Heart left ventricle (tissue), 13 donors: ENCODE measurements around the gene MYH11.

Experiments
- POLR2A ChIP-seq, 2 donors: fragments of 450-650 bp; IDR thresholded peaks; one replicate each; pipeline ENCODE4 v1.6.1; 2017; ENCODE audit warnings: antibody characterized with exemption in 2 of 2, mild to moderate bottlenecking in 2 of 2, moderate library complexity in 2 of 2
- TF ChIP-seq, protein P1 (sequence below), 12 donors: fragments of 200-600 bp; sonication (generic) in 4 of 12; IDR thresholded peaks; one replicate each; pipeline versions ENCODE4 v1.5.0 to v1.8.0; 2018 to 2022; ENCODE audit warnings: antibody characterized with exemption in 12 of 12, mild to moderate bottlenecking in 5 of 12
- donor health status: ischemic (EF 13 %, LVEDD 7.1; RV severe dilation, severe dysfunction).
- donor health status: DM: no; HTN: yes; CAD: no.
- donor health status: DM: no; HTN: no; CAD: no.
- donor health status: ischemic (EF 25% LVEDD 6.9; RV normal size, moderate dysfunction).
- donor health status: ischemic (EF 25% LVEDD 5.7; RV mildly dilated, moderate dysfunction).
- donor health status: ischemic (EF 35%, LVEDD 5.7; RV mildly dilated, moderate dysfunction).
- donor health status: nonischemic (EF 11% LVEDD 7.7; RV severe dilation, severe dysfunction).
- donor health status: DM: yes; HTN: yes; CAD: no.
- donor health status: PGD.
- donor health status: ischemic (EF 29% LVEDD 5.4; RV normal size, mild dysfunction).
- donor health status: nonischemic (EF 23%, LVEDD 6.1; RV moderate dilation, normal function).

DNA sequence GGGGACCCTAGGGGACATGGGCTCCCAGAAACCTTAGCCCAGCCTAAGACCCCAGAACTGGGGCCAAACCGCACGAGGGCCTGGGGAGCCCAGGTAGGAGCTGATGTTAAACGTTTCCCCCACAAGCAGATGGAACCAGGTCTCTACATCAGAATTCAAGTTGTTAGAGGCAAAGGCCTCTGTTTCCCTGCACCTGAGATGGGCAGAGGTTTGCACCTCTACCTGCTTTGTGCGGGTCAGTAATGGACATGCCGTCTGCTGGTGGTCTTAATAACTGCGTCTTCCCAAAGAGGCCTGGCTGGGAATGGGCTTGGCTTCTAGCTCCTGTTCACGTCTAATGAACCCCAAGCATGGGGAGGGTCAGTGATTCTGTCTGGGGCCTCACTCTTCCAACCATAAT, 127.7 kb downstream of the MYH11 start:
- TF ChIP-seq, protein P1, sequence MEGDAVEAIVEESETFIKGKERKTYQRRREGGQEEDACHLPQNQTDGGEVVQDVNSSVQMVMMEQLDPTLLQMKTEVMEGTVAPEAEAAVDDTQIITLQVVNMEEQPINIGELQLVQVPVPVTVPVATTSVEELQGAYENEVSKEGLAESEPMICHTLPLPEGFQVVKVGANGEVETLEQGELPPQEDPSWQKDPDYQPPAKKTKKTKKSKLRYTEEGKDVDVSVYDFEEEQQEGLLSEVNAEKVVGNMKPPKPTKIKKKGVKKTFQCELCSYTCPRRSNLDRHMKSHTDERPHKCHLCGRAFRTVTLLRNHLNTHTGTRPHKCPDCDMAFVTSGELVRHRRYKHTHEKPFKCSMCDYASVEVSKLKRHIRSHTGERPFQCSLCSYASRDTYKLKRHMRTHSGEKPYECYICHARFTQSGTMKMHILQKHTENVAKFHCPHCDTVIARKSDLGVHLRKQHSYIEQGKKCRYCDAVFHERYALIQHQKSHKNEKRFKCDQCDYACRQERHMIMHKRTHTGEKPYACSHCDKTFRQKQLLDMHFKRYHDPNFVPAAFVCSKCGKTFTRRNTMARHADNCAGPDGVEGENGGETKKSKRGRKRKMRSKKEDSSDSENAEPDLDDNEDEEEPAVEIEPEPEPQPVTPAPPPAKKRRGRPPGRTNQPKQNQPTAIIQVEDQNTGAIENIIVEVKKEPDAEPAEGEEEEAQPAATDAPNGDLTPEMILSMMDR (IDR thresholded peaks at IDR 0.05), result no peak
- TF ChIP-seq POLR2A (IDR thresholded peaks at IDR 0.05), result no peak
